GM23248 (cell line): ENCODE data around the gene PEX14.

Experiments
- EZH2 ChIP-seq: fragments of 200-600 bp; sonication (generic); IDR thresholded peaks from 2 replicates; pipeline ENCODE4 v1.6.1; 2018; ENCODE audit warnings: antibody characterized with exemption, mild to moderate bottlenecking; ENCODE audit not compliant: insufficient read depth, poor library complexity, severe bottlenecking
- EZH2phosphoT487 ChIP-seq: fragments of 200-600 bp; sonication (generic); IDR thresholded peaks from 2 replicates; pipeline ENCODE4 v1.6.1; 2018; ENCODE audit warnings: antibody characterized with exemption, moderate library complexity, mild to moderate bottlenecking, low read depth; ENCODE audit not compliant: insufficient read depth

- TF ChIP-seq EZH2phosphoT487 (no peak), EZH2 (no peak)
Observed at GRCh38 chr1:10606064-10606463, 131.3 kb downstream of the PEX14 start.
